ENCODE data around the gene HSPA5. TPM values are rescaled to one million over a fixed set of nuclear protein-coding genes. Genes with fewer than 3 reads are reported as not detected.
"Not testable (repeated sequence)": the region's sequence is repeated elsewhere in the genome, so short reads cannot be mapped to it uniquely, and the experiment has no call there.

The HSPA5 gene
- total RNA-seq, 1 experiment from 2014 or later, result 37.2 TPM

- Histone ChIP-seq H3K4me1 (ENCODE audit: low read length) (no peaks in the 10 kb centered on the region), H3K9ac (ENCODE audit: low read length) (no peak overlapping the region), H3K4me2 (ENCODE audit: low read depth, low read length, poor library complexity, severe bottlenecking) (no peak overlapping the region), H4K20me1 (ENCODE audit: insufficient read depth, low read depth, low read length) (no peaks in the 10 kb centered on the region), H3K9me2 (replicated peaks; ENCODE audit: insufficient read depth, low read length) (no peaks in the 10 kb centered on the region; the same call in 1 of the 2 replicates), H3K4me3 (ENCODE audit: low read length) (no peak overlapping the region), H3K79me2 (ENCODE audit: low read length) (peaks cover 94% of the 10 kb centered on the region), H3K36me3 (ENCODE audit: insufficient read depth, low read length) (peaks cover 14% of the 10 kb centered on the region), H3K27ac (ENCODE audit: low read length) (no peak overlapping the region), H3K9me3 (ENCODE audit: low read length) (no peaks in the 10 kb centered on the region), H3K27me3 (ENCODE audit: low read length) (no peaks in the 10 kb centered on the region), H2AFZ (ENCODE audit: low read length) (no peak overlapping the region)
- no peak for DNase-seq
These were observed 27.9 kb upstream of the HSPA5 start for GRCh38 chr9:125269014-125269397.

- H3K9me2 ChIP-seq (replicated peaks; ENCODE audit: insufficient read depth, low read length), result no peaks in the 10 kb centered on the region; the same call in 1 of the 2 replicates
- no peak overlapping the region for H3K27ac ChIP-seq (ENCODE audit: low read length)
- no peaks in the 10 kb centered on the region for H4K20me1 ChIP-seq (ENCODE audit: insufficient read depth, low read depth, low read length)
- no peaks in the 10 kb centered on the region for H3K9me3 ChIP-seq (ENCODE audit: low read length)
- peaks cover 14% of the 10 kb centered on the region for H3K36me3 ChIP-seq (ENCODE audit: insufficient read depth, low read length)
- no peak overlapping the region for H2AFZ ChIP-seq (ENCODE audit: low read length)
- DNase-seq, result no peak
- H3K79me2 ChIP-seq (ENCODE audit: low read length), result peaks cover 95% of the 10 kb centered on the region
- no peak overlapping the region for H3K4me2 ChIP-seq (ENCODE audit: low read depth, low read length, poor library complexity, severe bottlenecking)
- H3K9ac ChIP-seq (ENCODE audit: low read length), result no peak overlapping the region
- peaks cover under 1% of the 10 kb centered on the region; the same call in 1 of the 2 replicates for H3K4me1 ChIP-seq (ENCODE audit: low read length)
- no peak overlapping the region for H3K4me3 ChIP-seq (ENCODE audit: low read length)
- no peaks in the 10 kb centered on the region for H3K27me3 ChIP-seq (ENCODE audit: low read length)
These were observed 27.4 kb upstream of the HSPA5 start for GRCh38 chr9:125268394-125269013.

DNA sequence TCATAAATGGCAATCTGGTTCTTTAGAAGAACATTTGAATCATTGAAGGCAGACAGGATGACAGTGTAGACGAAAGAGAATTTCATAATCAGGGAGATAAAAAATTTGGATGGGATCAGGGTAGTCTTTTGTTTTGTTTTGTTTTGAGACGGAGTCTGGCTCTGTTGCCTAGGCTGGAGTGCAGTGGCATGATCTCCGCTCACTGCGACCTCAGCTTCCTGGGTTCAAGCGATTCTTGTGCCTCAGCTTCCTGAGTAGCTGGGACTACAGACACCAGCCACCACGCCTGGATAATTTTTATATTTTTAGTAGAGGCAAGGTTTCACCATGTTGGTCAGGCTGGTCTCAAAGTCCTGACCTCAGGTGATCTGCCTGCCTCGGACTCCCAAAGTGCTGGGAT, 22.9 kb upstream of the HSPA5 start:
- not testable (repeated sequence) for DNase-seq; H3K9me2 ChIP-seq (replicated peaks; ENCODE audit: insufficient read depth, low read length); H3K36me3 ChIP-seq (ENCODE audit: insufficient read depth, low read length); H3K4me3 ChIP-seq (ENCODE audit: low read length); H2AFZ ChIP-seq (ENCODE audit: low read length); H3K4me2 ChIP-seq (ENCODE audit: low read depth, low read length, poor library complexity, severe bottlenecking); H3K9ac ChIP-seq (ENCODE audit: low read length); H3K27me3 ChIP-seq (ENCODE audit: low read length); H3K9me3 ChIP-seq (ENCODE audit: low read length); H3K27ac ChIP-seq (ENCODE audit: low read length)
- Histone ChIP-seq H3K79me2 (ENCODE audit: low read length) (peaks cover 71% of the 10 kb centered on the region), H3K4me1 (ENCODE audit: low read length) (peaks cover 26% of the 10 kb centered on the region), H4K20me1 (ENCODE audit: insufficient read depth, low read depth, low read length) (peaks cover 12% of the 10 kb centered on the region; the same call in 1 of the 2 replicates)

GRCh38 chr9:125262294-125262991, 21.3 kb upstream of the HSPA5 start:
- peaks cover 29% of the 10 kb centered on the region for H3K4me1 ChIP-seq (ENCODE audit: low read length)
- peak overlapping the region; percentile 96 for H3K4me3 ChIP-seq (ENCODE audit: low read length)
- H4K20me1 ChIP-seq (ENCODE audit: insufficient read depth, low read depth, low read length), result peaks cover 12% of the 10 kb centered on the region; the same call in 1 of the 2 replicates
- no peaks in the 10 kb centered on the region for H3K27me3 ChIP-seq (ENCODE audit: low read length)
- peak overlapping the region; percentile 87 for H3K4me2 ChIP-seq (ENCODE audit: low read depth, low read length, poor library complexity, severe bottlenecking)
- peaks cover 55% of the 10 kb centered on the region for H3K79me2 ChIP-seq (ENCODE audit: low read length)
- H3K36me3 ChIP-seq (ENCODE audit: insufficient read depth, low read length), result 0 out of 2 replicates have a peak, but pooled peaks cover 6% of the 10 kb centered on the region
- H3K9me3 ChIP-seq (ENCODE audit: low read length), result no peaks in the 10 kb centered on the region
- no peak overlapping the region for H3K27ac ChIP-seq (ENCODE audit: low read length)
- peak overlapping the region; percentile 64; the same call in 1 of the 2 replicates for H2AFZ ChIP-seq (ENCODE audit: low read length)
- peak overlapping the region; percentile 96 for H3K9ac ChIP-seq (ENCODE audit: low read length)
- no peaks in the 10 kb centered on the region for H3K9me2 ChIP-seq (replicated peaks; ENCODE audit: insufficient read depth, low read length)
- no peak for DNase-seq

DNA sequence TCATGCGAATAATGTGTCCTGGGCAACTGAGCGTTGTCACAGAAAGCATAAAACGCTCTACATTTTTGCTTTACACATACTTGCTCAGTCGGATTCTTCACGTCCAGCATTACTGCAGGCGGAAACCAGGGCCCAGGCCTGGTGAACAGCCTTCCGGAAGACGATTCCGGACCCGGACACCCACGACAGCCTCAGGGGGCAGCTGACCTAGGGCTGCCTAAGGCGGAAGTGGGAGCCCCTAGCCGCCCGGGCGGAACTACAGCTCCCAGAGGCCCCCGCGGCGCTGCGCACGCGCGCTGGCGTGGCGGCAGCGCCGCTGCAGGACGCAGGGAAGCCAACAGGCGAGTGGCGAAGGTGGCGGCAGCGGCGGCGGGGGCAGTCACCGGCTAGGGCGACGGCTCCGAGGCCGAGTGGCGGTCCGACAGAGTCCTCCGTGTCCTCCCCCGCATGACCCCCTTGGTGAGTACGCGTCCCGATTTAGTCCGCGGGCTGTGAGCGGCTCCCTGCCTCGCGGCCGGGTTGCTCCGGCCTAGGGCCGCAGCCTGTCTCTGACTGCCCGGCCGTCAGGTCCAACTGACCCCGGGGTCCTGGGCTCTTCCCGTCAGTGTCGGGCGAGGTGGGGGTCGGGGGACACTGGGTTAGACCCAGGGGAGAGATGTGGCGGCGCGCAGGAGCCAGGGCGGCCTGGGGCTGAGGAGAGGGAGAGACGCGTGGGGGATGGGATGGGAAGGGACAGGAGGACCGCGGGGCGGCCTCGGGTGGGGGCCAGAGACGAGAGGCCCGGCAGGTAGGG, 20.6 kb upstream of the HSPA5 start, which contains the start of gene GAPVD1:
GAPVD1 (plus strand) TSS at position 326 of the 793 bp plus-strand sequence. CDS start 37,096 bp downstream, outside the sequence.
- H3K9me3 ChIP-seq (ENCODE audit: low read length), result no peaks in the 10 kb centered on the region
- DNase-seq, result peak; percentile 97
- peak within 1 kb of the TSS; percentile 44; the same call in 1 of the 2 replicates for H3K27ac ChIP-seq (ENCODE audit: low read length)
- H3K9ac ChIP-seq (ENCODE audit: low read length), result peak within 1 kb of the TSS; percentile 96
- H3K36me3 ChIP-seq (ENCODE audit: insufficient read depth, low read length), result 0 out of 2 replicates have a peak, but pooled peaks cover 6% of the 10 kb centered on the region
- H2AFZ ChIP-seq (ENCODE audit: low read length), result peak within 1 kb of the TSS; percentile 77
- peaks cover 12% of the 10 kb centered on the region; the same call in 1 of the 2 replicates for H4K20me1 ChIP-seq (ENCODE audit: insufficient read depth, low read depth, low read length)
- no peaks in the 10 kb centered on the region for H3K27me3 ChIP-seq (ENCODE audit: low read length)
- H3K4me2 ChIP-seq (ENCODE audit: low read depth, low read length, poor library complexity, severe bottlenecking), result peak within 1 kb of the TSS; percentile 87
- H3K4me1 ChIP-seq (ENCODE audit: low read length), result peaks cover 29% of the 10 kb centered on the region
- H3K4me3 ChIP-seq (ENCODE audit: low read length), result peak within 1 kb of the TSS; percentile 96
- no peaks in the 10 kb centered on the region for H3K9me2 ChIP-seq (replicated peaks; ENCODE audit: insufficient read depth, low read length)
- H3K79me2 ChIP-seq (ENCODE audit: low read length), result peaks cover 48% of the 10 kb centered on the region

DNA sequence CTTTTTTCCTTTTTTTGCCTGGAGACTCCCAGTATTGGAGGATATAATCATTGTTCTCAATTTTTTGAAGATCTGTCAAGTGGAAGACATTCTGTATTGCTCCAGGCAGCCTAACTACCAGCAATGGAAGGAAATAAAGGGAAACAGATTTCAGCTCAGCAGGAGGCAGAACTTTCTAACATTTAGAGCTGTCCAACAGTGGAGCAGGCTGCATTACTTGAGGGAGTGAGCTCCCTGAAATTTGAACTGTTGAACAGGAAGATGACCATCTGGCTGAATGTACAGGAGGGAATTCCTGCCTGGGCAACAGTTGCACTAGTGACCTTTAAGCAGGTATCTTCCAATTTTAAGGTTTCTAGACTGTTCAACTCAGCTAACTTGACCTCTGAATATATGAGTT, 19.4 kb upstream of the HSPA5 start:
- Histone ChIP-seq H3K4me1 (ENCODE audit: low read length) (peaks cover 29% of the 10 kb centered on the region), H3K36me3 (ENCODE audit: insufficient read depth, low read length) (0 out of 2 replicates have a peak, but pooled peaks cover 6% of the 10 kb centered on the region), H3K9ac (ENCODE audit: low read length) (no peak overlapping the region), H3K9me3 (ENCODE audit: low read length) (no peaks in the 10 kb centered on the region), H3K4me3 (ENCODE audit: low read length) (peak overlapping the region; percentile 96; the same call in 1 of the 2 replicates), H4K20me1 (ENCODE audit: insufficient read depth, low read depth, low read length) (peaks cover 12% of the 10 kb centered on the region; the same call in 1 of the 2 replicates), H3K27ac (ENCODE audit: low read length) (no peak overlapping the region), H3K9me2 (replicated peaks; ENCODE audit: insufficient read depth, low read length) (no peaks in the 10 kb centered on the region), H3K27me3 (ENCODE audit: low read length) (no peaks in the 10 kb centered on the region), H3K79me2 (ENCODE audit: low read length) (peaks cover 39% of the 10 kb centered on the region), H3K4me2 (ENCODE audit: low read depth, low read length, poor library complexity, severe bottlenecking) (peak overlapping the region; percentile 87), H2AFZ (ENCODE audit: low read length) (no peak overlapping the region)
- DNase-seq, result no peak

DNA sequence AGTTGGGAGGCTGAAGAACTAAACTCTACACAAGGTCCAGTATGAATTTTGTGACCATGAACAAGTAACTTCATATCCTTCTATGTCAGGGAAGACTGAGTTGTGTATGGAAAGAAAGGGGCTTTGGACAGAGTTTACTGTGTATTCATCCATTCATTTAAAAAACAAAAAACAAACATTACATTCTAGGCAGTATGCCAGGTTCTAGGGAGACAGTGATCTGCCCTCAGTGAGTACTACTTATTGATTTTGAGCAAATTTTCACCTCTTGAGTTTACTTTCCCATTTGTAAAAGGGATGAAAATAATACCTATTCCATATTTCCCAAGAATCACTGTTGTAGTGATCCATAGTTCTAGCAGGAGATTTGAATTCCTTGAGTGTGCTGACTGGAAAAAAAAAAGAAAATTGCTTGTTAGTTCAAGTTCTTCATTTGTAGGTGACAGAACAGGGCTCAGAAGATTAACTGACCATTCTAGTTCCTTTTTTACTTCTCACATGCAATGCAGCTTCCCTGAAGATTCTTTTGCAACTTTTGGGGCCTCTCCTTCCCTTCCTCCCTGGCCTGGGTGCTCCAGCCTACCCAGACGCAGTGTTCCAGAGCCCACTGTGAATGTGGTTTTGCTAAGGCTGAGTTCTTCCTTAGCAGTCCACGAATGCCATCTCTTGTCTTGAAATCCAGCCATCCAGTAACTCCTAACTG, 17.8 kb upstream of the HSPA5 start:
- peaks cover 23% of the 10 kb centered on the region for H3K79me2 ChIP-seq (ENCODE audit: low read length)
- no peak overlapping the region for H3K27ac ChIP-seq (ENCODE audit: low read length)
- no peak overlapping the region for H3K4me2 ChIP-seq (ENCODE audit: low read depth, low read length, poor library complexity, severe bottlenecking)
- H4K20me1 ChIP-seq (ENCODE audit: insufficient read depth, low read depth, low read length), result peaks cover 12% of the 10 kb centered on the region; the same call in 1 of the 2 replicates
- no peaks in the 10 kb centered on the region for H3K36me3 ChIP-seq (ENCODE audit: insufficient read depth, low read length)
- no peak for DNase-seq
- peaks cover 29% of the 10 kb centered on the region for H3K4me1 ChIP-seq (ENCODE audit: low read length)
- no peaks in the 10 kb centered on the region for H3K9me3 ChIP-seq (ENCODE audit: low read length)
- H2AFZ ChIP-seq (ENCODE audit: low read length), result no peak overlapping the region
- H3K27me3 ChIP-seq (ENCODE audit: low read length), result no peaks in the 10 kb centered on the region
- 0 out of 2 replicates have a peak overlapping the region, but pooled peaks have one; percentile 16 for H3K9ac ChIP-seq (ENCODE audit: low read length)
- no peaks in the 10 kb centered on the region for H3K9me2 ChIP-seq (replicated peaks; ENCODE audit: insufficient read depth, low read length)
- no peak overlapping the region for H3K4me3 ChIP-seq (ENCODE audit: low read length)
